Activated T-cell treated with anti-CD3 and anti-CD28 coated beads, Interleukin-2, amount 50 U/mL, for 72 hours (primary cell): Measurements from ENCODE around the gene TSFM. TPM values are rescaled to one million over a fixed set of nuclear protein-coding genes. Genes with fewer than 3 reads are reported as not detected.

Source experiments
- ATAC-seq, 2 donors: fragments of 150-1000 bp; cut with Tn5 transposase; replicated peaks in 1 of 2; 2 replicates each; pipeline ENCODE4 v1.10.0; 2021; ENCODE audit warnings: moderate library complexity in 2 of 2, mild to moderate bottlenecking in 1 of 2
- DNase-seq, 2 donors: peaks; one replicate each; pipeline ENCODE4 v3.0.0; 2021 to 2022; ENCODE audit warnings: mixed read lengths in 1 of 2
- H3K27ac Mint-ChIP-seq: one replicate; pipeline ENCODE4 v1.8.0; 2022; ENCODE audit warnings: mild to moderate bottlenecking, moderate library complexity, mixed read lengths
- H3K27me3 Mint-ChIP-seq: one replicate; pipeline ENCODE4 v1.8.0; 2022; ENCODE audit warnings: low read depth, mixed read lengths
- H3K36me3 Mint-ChIP-seq, 2 donors: one replicate each; pipeline ENCODE4 v1.8.0; 2022; ENCODE audit warnings: mixed read lengths in 2 of 2, mild to moderate bottlenecking in 1 of 2; ENCODE audit not compliant: insufficient read depth in 2 of 2
- H3K4me1 Mint-ChIP-seq: one replicate; pipeline ENCODE4 v1.8.0; 2022; ENCODE audit warnings: low read depth, mixed read lengths
- H3K4me3 Mint-ChIP-seq, 2 donors: one replicate each; pipeline ENCODE4 v1.8.0; 2022; ENCODE audit warnings: mild to moderate bottlenecking in 2 of 2, mixed read lengths in 2 of 2, moderate library complexity in 2 of 2
- H3K9me3 Mint-ChIP-seq, 2 donors: one replicate each; pipeline ENCODE4 v1.8.0; 2022; ENCODE audit warnings: mixed read lengths in 2 of 2
- total RNA-seq, 2 donors: library from RNA; stranded (reverse); gene quantifications; one replicate each; pipeline ENCODE4 v1.2.3, GENCODE V29; 2022

Gene TSFM
- total RNA-seq, 2 donors from 2014 or later = 30.4 to 30.9 TPM

GRCh38 chr12:57760347-57760982, 22.1 kb upstream of the TSFM start:
- no peaks in the 10 kb centered on the region for H3K27me3 Mint-ChIP-seq
- no peak overlapping the region for H3K27ac Mint-ChIP-seq
- H3K36me3 Mint-ChIP-seq = peaks cover 4 to 16% of the 10 kb centered on the region in 2 donors
- H3K9me3 Mint-ChIP-seq = no peaks in the 10 kb centered on the region
- H3K4me3 Mint-ChIP-seq = no peak overlapping the region
- DNase-seq (no peak), ATAC-seq (no peak)
- H3K4me1 Mint-ChIP-seq = peaks cover 50% of the 10 kb centered on the region

GRCh38 chr12:57761391-57761998, 21.1 kb upstream of the TSFM start:
- peaks cover 0 to 16% of the 10 kb centered on the region in 2 donors for H3K36me3 Mint-ChIP-seq
- no peaks in the 10 kb centered on the region for H3K27me3 Mint-ChIP-seq
- H3K4me1 Mint-ChIP-seq = peaks cover 49% of the 10 kb centered on the region
- ATAC-seq = no peak
- DNase-seq = no peak
- H3K27ac Mint-ChIP-seq = no peak overlapping the region
- no peak overlapping the region for H3K4me3 Mint-ChIP-seq
- no peaks in the 10 kb centered on the region for H3K9me3 Mint-ChIP-seq

- peaks cover 44% of the 10 kb centered on the region for H3K4me1 Mint-ChIP-seq
- no peak for DNase-seq
- H3K27ac Mint-ChIP-seq = no peak overlapping the region
- no peaks in the 10 kb centered on the region for H3K27me3 Mint-ChIP-seq
- H3K4me3 Mint-ChIP-seq = no peak overlapping the region
- H3K36me3 Mint-ChIP-seq = peaks cover 0 to 10% of the 10 kb centered on the region in 2 donors
- no peaks in the 10 kb centered on the region for H3K9me3 Mint-ChIP-seq
- ATAC-seq = no peak
These were observed 20.1 kb upstream of the TSFM start for GRCh38 chr12:57762463-57762862.

GRCh38 chr12:57763881-57764661, 18.5 kb upstream of the TSFM start:
- Mint-ChIP-seq H3K4me1 (peaks cover 38% of the 10 kb centered on the region), H3K27me3 (no peaks in the 10 kb centered on the region), H3K27ac (peak overlapping the region; percentile 34), H3K4me3 (peak overlapping the region; percentile 89 to 90), H3K9me3 (no peaks in the 10 kb centered on the region), H3K36me3 (peaks cover 0 to 8% of the 10 kb centered on the region in 2 donors)
- ATAC-seq (no peak), DNase-seq (no peak)

- Mint-ChIP-seq H3K4me1 (peaks cover 33% of the 10 kb centered on the region), H3K27me3 (no peaks in the 10 kb centered on the region), H3K27ac (no peak overlapping the region), H3K4me3 (peak overlapping the region; percentile 89 to 90), H3K36me3 (peaks cover 0 to 9% of the 10 kb centered on the region in 2 donors), H3K9me3 (no peaks in the 10 kb centered on the region)
- DNase-seq (peak in 1 of 2 donors; percentile 31), ATAC-seq (peak; percentile 20 to 30)
These were observed 18.0 kb upstream of the TSFM start for GRCh38 chr12:57764662-57765002.

GRCh38 chr12:57765003-57765697, 17.4 kb upstream of the TSFM start:
- no peaks in the 10 kb centered on the region for H3K9me3 Mint-ChIP-seq
- H3K36me3 Mint-ChIP-seq = peaks cover 0 to 10% of the 10 kb centered on the region in 2 donors
- ATAC-seq = peak; percentile 80 to 84
- H3K4me3 Mint-ChIP-seq = peak overlapping the region; percentile 89 to 90
- peak; percentile 74 to 79 for DNase-seq
- H3K27me3 Mint-ChIP-seq = no peaks in the 10 kb centered on the region
- peak overlapping the region; percentile 25 for H3K27ac Mint-ChIP-seq
- H3K4me1 Mint-ChIP-seq = peaks cover 34% of the 10 kb centered on the region

- ATAC-seq (peak; percentile 19 to 34), DNase-seq (peak; percentile 28 to 30)
- Mint-ChIP-seq H3K4me1 (peaks cover 41% of the 10 kb centered on the region), H3K36me3 (peaks cover 0 to 14% of the 10 kb centered on the region in 2 donors), H3K27me3 (no peaks in the 10 kb centered on the region), H3K4me3 (peak overlapping the region; percentile 89 to 90), H3K9me3 (no peaks in the 10 kb centered on the region), H3K27ac (peak overlapping the region; percentile 31)
These were observed 16.7 kb upstream of the TSFM start for GRCh38 chr12:57765698-57766463.

GRCh38 chr12:57766464-57767304, 15.9 kb upstream of the TSFM start, which contains the start of gene CYP27B1:
CYP27B1 (minus strand) TSS chr12:57767078; CDS start chr12:57767041, 37 bp downstream.
- peaks cover 0 to 16% of the 10 kb centered on the region in 2 donors for H3K36me3 Mint-ChIP-seq
- H3K4me3 Mint-ChIP-seq = peak within 1 kb of the TSS; percentile 89 to 90
- H3K4me1 Mint-ChIP-seq = peaks cover 49% of the 10 kb centered on the region
- peak within 1 kb of the TSS; percentile 39 for H3K27ac Mint-ChIP-seq
- ATAC-seq = peak in 1 of 2 donors; percentile 20
- H3K27me3 Mint-ChIP-seq = no peaks in the 10 kb centered on the region
- H3K9me3 Mint-ChIP-seq = no peaks in the 10 kb centered on the region
- DNase-seq = peak in 1 of 2 donors; percentile 30

- Mint-ChIP-seq H3K4me3 (peak overlapping the region; percentile 5 to 89), H3K27ac (no peak overlapping the region), H3K4me1 (peaks cover 52% of the 10 kb centered on the region), H3K27me3 (no peaks in the 10 kb centered on the region), H3K9me3 (no peaks in the 10 kb centered on the region), H3K36me3 (peaks cover 0 to 18% of the 10 kb centered on the region in 2 donors)
- DNase-seq (no peak), ATAC-seq (no peak)
These were observed 15.3 kb upstream of the TSFM start for GRCh38 chr12:57767305-57767698.

GRCh38 chr12:57767876-57768275, 14.7 kb upstream of the TSFM start:
- H3K27ac Mint-ChIP-seq = no peak overlapping the region
- peaks cover 0 to 19% of the 10 kb centered on the region in 2 donors for H3K36me3 Mint-ChIP-seq
- ATAC-seq (no peak), DNase-seq (no peak)
- no peaks in the 10 kb centered on the region for H3K27me3 Mint-ChIP-seq
- H3K4me3 Mint-ChIP-seq = no peak overlapping the region
- H3K9me3 Mint-ChIP-seq = no peaks in the 10 kb centered on the region
- H3K4me1 Mint-ChIP-seq = peaks cover 55% of the 10 kb centered on the region

- DNase-seq = no peak
- Mint-ChIP-seq H3K27ac (no peak overlapping the region), H3K4me3 (peak overlapping the region; percentile 5 to 15), H3K27me3 (no peaks in the 10 kb centered on the region), H3K4me1 (peaks cover 52% of the 10 kb centered on the region), H3K9me3 (no peaks in the 10 kb centered on the region), H3K36me3 (peaks cover 0 to 15% of the 10 kb centered on the region in 2 donors)
- ATAC-seq = no peak
These were observed 13.0 kb upstream of the TSFM start for GRCh38 chr12:57769594-57769993.
